ENCODE results near the gene TET1. TPM values are rescaled to one million over a fixed set of nuclear protein-coding genes. Genes with fewer than 3 reads are reported as not detected.

TET1 gene
- total and polyA plus RNA-seq, 2 of the 13 experiments (the other 11 are each of a cell fraction or from before 2014, with no cell fraction given): 6.9 to 7.3 TPM

DNA sequence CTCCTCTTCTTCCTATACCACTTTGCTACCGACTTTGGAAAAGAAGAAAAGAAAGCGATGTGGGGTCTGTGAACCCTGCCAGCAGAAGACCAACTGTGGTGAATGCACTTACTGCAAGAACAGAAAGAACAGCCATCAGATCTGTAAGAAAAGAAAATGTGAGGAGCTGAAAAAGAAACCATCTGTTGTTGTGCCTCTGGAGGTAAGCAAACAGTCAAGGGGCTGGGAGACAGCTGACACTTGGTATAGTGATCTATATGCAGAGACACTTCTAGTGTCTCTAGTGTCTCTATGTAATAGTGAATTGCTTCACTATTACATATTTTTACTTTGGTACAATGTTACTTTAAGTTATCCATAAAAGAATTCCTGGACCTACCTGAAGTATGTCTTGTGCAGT lies 13.9 kb downstream of the TET1 start:
- in situ Hi-C loops (cut with HindIII; ENCODE audit: extremely low pct_ligation_motif_present, low pct_unique_long_range_greater_than_20kb) (no loop called here), intact Hi-C loops (cut with micrococcal nuclease; ENCODE audit: unreplicated experiment) (no loop called here)
- Histone ChIP-seq H3K4me1 (ENCODE audit: insufficient read depth, low read length) (peaks cover 5% of the 10 kb centered on the region; the same call in 1 of the 2 replicates), H3K36me3 (replicated peaks in 1 of 2; ENCODE audit: control insufficient read depth in 1 of 2, insufficient read depth in 2 of 2, low read length in 2 of 2) (peaks cover 17 to 36% of the 10 kb centered on the region in 2 experiments), H3K79me2 (ENCODE audit: insufficient read depth, low read length) (peaks cover 4% of the 10 kb centered on the region), H3K27me3 (ENCODE audit: control insufficient read depth in 1 of 2, insufficient read depth in 2 of 2, low read length in 2 of 2) (no peaks in the 10 kb centered on the region), H2AFZ (ENCODE audit: low read length) (no peak overlapping the region), H3K4me2 (ENCODE audit: low read depth, low read length) (no peak overlapping the region), H3K9me3 (ENCODE audit: low read length) (no peaks in the 10 kb centered on the region), H3K4me3 (replicated peaks in 1 of 3; ENCODE audit: insufficient read depth in 1 of 3, low read depth in 2 of 3, low read length in 3 of 3) (no peak overlapping the region), H3K27ac (ENCODE audit: extremely low read length, insufficient read depth, low read length) (no peak overlapping the region), H3K9ac (ENCODE audit: insufficient read depth, low read depth, low read length) (no peak overlapping the region), H4K20me1 (ENCODE audit: insufficient read depth, low read length) (no peaks in the 10 kb centered on the region)
- FAIRE-seq: no peak
- BruUV-seq (replicated peaks): no TSS peak
- no peak for ATAC-seq
- no peak for DNase-seq (ENCODE audit: low spot score)
- ChIA-PET POLR2A (interaction anchor here (1.0 kb wide), 1 partner anchor 12 kb away, joined by 3 read pairs; no protein-coding TSS in a partner anchor), CTCF (ENCODE audit: low intra/inter-chr PET ratio, low total read pairs) (no interaction called here)
- WGBS (ENCODE audit: low lambda C conversion rate): 95% methylated on average over 2 of the region's 2 CpGs
- TF ChIP-seq ZFAT (CRISPR knock-in tag; conservative IDR thresholded peaks at IDR 0.05): no peak
- TF ChIP-seq ZNF597 (CRISPR knock-in tag; IDR thresholded peaks at IDR 0.05): no peak
- TF ChIP-seq, protein P1, sequence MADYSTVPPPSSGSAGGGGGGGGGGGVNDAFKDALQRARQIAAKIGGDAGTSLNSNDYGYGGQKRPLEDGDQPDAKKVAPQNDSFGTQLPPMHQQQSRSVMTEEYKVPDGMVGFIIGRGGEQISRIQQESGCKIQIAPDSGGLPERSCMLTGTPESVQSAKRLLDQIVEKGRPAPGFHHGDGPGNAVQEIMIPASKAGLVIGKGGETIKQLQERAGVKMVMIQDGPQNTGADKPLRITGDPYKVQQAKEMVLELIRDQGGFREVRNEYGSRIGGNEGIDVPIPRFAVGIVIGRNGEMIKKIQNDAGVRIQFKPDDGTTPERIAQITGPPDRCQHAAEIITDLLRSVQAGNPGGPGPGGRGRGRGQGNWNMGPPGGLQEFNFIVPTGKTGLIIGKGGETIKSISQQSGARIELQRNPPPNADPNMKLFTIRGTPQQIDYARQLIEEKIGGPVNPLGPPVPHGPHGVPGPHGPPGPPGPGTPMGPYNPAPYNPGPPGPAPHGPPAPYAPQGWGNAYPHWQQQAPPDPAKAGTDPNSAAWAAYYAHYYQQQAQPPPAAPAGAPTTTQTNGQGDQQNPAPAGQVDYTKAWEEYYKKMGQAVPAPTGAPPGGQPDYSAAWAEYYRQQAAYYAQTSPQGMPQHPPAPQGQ (CRISPR knock-in tag; IDR thresholded peaks at IDR 0.05; ENCODE audit: borderline replicate concordance): no peak
- TF ChIP-seq RARG (CRISPR knock-in tag; IDR thresholded peaks at IDR 0.05; ENCODE audit: low read depth): no peak
- TF ChIP-seq TBP (CRISPR knock-in tag; IDR thresholded peaks at IDR 0.05): no peak
- no peak for TF ChIP-seq ZNF563 (CRISPR knock-in tag; IDR thresholded peaks at IDR 0.05)
- TF ChIP-seq ZNF343 (CRISPR knock-in tag; IDR thresholded peaks at IDR 0.05): no peak
- TF ChIP-seq ZNF329 (CRISPR knock-in tag; IDR thresholded peaks at IDR 0.05; ENCODE audit: low read depth): no peak
- no peak for TF ChIP-seq NONO (IDR thresholded peaks at IDR 0.05)
- TF ChIP-seq NONO (CRISPR knock-in tag; conservative IDR thresholded peaks at IDR 0.05): no peak
- TF ChIP-seq DMTF1 (CRISPR knock-in tag; IDR thresholded peaks at IDR 0.05): no peak
- no peak for TF ChIP-seq ZNF335 (CRISPR knock-in tag; IDR thresholded peaks at IDR 0.05)
- TF ChIP-seq POLR2A (IDR thresholded peaks at IDR 0.05; ENCODE audit: insufficient read depth in 1 of 2, low read depth in 2 of 2, low read length in 2 of 2): no peak
- TF ChIP-seq, protein P2, sequence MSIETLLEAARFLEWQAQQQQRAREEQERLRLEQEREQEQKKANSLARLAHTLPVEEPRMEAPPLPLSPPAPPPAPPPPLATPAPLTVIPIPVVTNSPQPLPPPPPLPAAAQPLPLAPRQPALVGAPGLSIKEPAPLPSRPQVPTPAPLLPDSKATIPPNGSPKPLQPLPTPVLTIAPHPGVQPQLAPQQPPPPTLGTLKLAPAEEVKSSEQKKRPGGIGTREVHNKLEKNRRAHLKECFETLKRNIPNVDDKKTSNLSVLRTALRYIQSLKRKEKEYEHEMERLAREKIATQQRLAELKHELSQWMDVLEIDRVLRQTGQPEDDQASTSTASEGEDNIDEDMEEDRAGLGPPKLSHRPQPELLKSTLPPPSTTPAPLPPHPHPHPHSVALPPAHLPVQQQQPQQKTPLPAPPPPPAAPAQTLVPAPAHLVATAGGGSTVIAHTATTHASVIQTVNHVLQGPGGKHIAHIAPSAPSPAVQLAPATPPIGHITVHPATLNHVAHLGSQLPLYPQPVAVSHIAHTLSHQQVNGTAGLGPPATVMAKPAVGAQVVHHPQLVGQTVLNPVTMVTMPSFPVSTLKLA (IDR thresholded peaks at IDR 0.05): no peak
- TF ChIP-seq, protein P3, sequence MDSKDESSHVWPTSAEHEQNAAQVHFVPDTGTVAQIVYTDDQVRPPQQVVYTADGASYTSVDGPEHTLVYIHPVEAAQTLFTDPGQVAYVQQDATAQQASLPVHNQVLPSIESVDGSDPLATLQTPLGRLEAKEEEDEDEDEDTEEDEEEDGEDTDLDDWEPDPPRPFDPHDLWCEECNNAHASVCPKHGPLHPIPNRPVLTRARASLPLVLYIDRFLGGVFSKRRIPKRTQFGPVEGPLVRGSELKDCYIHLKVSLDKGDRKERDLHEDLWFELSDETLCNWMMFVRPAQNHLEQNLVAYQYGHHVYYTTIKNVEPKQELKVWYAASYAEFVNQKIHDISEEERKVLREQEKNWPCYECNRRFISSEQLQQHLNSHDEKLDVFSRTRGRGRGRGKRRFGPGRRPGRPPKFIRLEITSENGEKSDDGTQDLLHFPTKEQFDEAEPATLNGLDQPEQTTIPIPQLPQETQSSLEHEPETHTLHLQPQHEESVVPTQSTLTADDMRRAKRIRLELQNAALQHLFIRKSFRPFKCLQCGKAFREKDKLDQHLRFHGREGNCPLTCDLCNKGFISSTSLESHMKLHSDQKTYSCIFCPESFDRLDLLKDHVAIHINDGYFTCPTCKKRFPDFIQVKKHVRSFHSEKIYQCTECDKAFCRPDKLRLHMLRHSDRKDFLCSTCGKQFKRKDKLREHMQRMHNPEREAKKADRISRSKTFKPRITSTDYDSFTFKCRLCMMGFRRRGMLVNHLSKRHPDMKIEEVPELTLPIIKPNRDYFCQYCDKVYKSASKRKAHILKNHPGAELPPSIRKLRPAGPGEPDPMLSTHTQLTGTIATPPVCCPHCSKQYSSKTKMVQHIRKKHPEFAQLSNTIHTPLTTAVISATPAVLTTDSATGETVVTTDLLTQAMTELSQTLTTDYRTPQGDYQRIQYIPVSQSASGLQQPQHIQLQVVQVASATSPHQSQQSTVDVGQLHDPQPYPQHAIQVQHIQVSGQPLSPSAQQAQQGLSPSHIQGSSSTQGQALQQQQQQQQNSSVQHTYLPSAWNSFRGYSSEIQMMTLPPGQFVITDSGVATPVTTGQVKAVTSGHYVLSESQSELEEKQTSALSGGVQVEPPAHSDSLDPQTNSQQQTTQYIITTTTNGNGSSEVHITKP (CRISPR knock-in tag; IDR thresholded peaks at IDR 0.05; ENCODE audit: low read depth): no peak
- TF ChIP-seq NFE2 (CRISPR knock-in tag; IDR thresholded peaks at IDR 0.05): no peak

All from HepG2 (cell line).